Ishikawa (cell line): ENCODE results near the gene LRBA.

Experiments used
- CEBPB ChIP-seq: IDR thresholded peaks from 2 replicates; pipeline ENCODE4 v1.6.1; 2012
- EP300 ChIP-seq: IDR thresholded peaks from 2 replicates; pipeline ENCODE4 v1.6.1; 2012; ENCODE audit warnings: borderline replicate concordance
- NFIC ChIP-seq: IDR thresholded peaks from 2 replicates; pipeline ENCODE4 v1.6.1; 2012
- YY1 ChIP-seq: IDR thresholded peaks from 2 replicates; pipeline ENCODE4 v1.6.1; 2012; ENCODE audit warnings: low read depth

DNA sequence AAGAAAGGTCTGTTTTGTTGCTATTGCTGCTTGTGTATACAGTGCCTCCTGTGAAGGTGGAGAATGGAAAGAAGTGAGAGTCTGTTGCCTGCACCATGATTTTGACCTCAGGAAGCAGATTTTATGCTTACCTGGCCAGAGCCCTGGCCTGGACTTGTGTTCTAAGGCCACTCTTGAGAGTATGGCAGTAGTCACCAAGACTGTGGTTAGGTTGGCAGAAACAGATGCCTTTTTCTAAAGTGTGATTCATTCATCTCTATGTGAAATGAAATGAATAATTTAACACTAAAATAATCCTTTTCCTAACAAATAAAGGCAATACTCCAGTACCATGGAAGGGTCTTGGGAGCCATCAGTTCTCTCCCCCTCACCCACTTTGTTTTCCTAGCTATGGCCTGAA lies 775.1 kb downstream of the LRBA start:
- TF ChIP-seq EP300 (no peak), NFIC (no peak), YY1 (no peak), CEBPB (no peak)
